Muscle layer of duodenum (tissue), 2 donors: Measurements from ENCODE around the gene EPS8.

Source experiments
- H3K27ac ChIP-seq: one replicate; pipeline ENCODE4 v1.7.0; 2013; ENCODE audit warnings: mild to moderate bottlenecking, low read length
- H3K27me3 ChIP-seq: one replicate; pipeline ENCODE4 v1.7.0; 2013; ENCODE audit warnings: low read depth, mild to moderate bottlenecking, control low read depth, low read length
- H3K36me3 ChIP-seq, 2 donors: one replicate each; pipeline ENCODE4 v1.7.0; 2013; ENCODE audit warnings: low read length in 2 of 2, control low read depth in 1 of 2, mild to moderate bottlenecking in 1 of 2; ENCODE audit not compliant: insufficient read depth in 2 of 2, control insufficient read depth in 1 of 2
- H3K4me1 ChIP-seq, 2 donors: one replicate each; pipeline ENCODE4 v1.7.0; 2013; ENCODE audit warnings: low read length in 2 of 2, mild to moderate bottlenecking in 2 of 2, control low read depth in 1 of 2, moderate library complexity in 1 of 2; ENCODE audit not compliant: insufficient read depth in 2 of 2, control insufficient read depth in 1 of 2
- H3K4me3 ChIP-seq, 2 donors: one replicate each; pipeline ENCODE4 v1.7.0; 2013; ENCODE audit warnings: low read length in 2 of 2, low read depth in 1 of 2, mild to moderate bottlenecking in 1 of 2
- H3K9me3 ChIP-seq, 2 donors: one replicate each; pipeline ENCODE4 v1.7.0; 2013; ENCODE audit warnings: low read length in 2 of 2, control low read depth in 1 of 2, mild to moderate bottlenecking in 1 of 2; ENCODE audit not compliant: control insufficient read depth in 1 of 2
- donor health status: healthy.

EPS8 gene

GRCh38 chr12:15662303-15662980, 126.7 kb downstream of the EPS8 start:
- H3K27me3 ChIP-seq, result no peaks in the 10 kb centered on the region
- H3K9me3 ChIP-seq, result no peaks in the 10 kb centered on the region
- no peak overlapping the region for H3K27ac ChIP-seq
- peaks cover 6 to 11% of the 10 kb centered on the region in 2 donors for H3K36me3 ChIP-seq
- no peaks in the 10 kb centered on the region for H3K4me1 ChIP-seq
- no peak overlapping the region for H3K4me3 ChIP-seq

- no peak overlapping the region for H3K27ac ChIP-seq
- peaks cover 13 to 16% of the 10 kb centered on the region in 2 donors for H3K36me3 ChIP-seq
- no peaks in the 10 kb centered on the region for H3K27me3 ChIP-seq
- no peak overlapping the region for H3K4me3 ChIP-seq
- H3K9me3 ChIP-seq, result no peaks in the 10 kb centered on the region
- no peaks in the 10 kb centered on the region for H3K4me1 ChIP-seq
Measured at GRCh38 chr12:15651371-15651770, 137.8 kb downstream of the EPS8 start.

GRCh38 chr12:15650399-15651128, 138.6 kb downstream of the EPS8 start:
- no peaks in the 10 kb centered on the region for H3K9me3 ChIP-seq

GRCh38 chr12:15649347-15649746, 139.8 kb downstream of the EPS8 start:
- H3K27ac ChIP-seq, result no peak overlapping the region
- H3K36me3 ChIP-seq, result peaks cover 10 to 17% of the 10 kb centered on the region in 2 donors
- H3K4me1 ChIP-seq, result no peaks in the 10 kb centered on the region
- H3K27me3 ChIP-seq, result no peaks in the 10 kb centered on the region
- H3K9me3 ChIP-seq, result no peaks in the 10 kb centered on the region
- H3K4me3 ChIP-seq, result no peak overlapping the region

More at GRCh38 chr12:15650399-15651128, 138.6 kb downstream of the EPS8 start:
- no peaks in the 10 kb centered on the region for H3K4me1 ChIP-seq
- no peak overlapping the region for H3K27ac ChIP-seq
- no peak overlapping the region for H3K4me3 ChIP-seq
- peaks cover 13 to 17% of the 10 kb centered on the region in 2 donors for H3K36me3 ChIP-seq
- H3K27me3 ChIP-seq, result no peaks in the 10 kb centered on the region

- H3K27me3 ChIP-seq, result no peaks in the 10 kb centered on the region
- H3K36me3 ChIP-seq, result peaks cover 10 to 17% of the 10 kb centered on the region in 2 donors
- no peak overlapping the region for H3K27ac ChIP-seq
- H3K4me3 ChIP-seq, result no peak overlapping the region
- no peaks in the 10 kb centered on the region for H3K9me3 ChIP-seq
- no peaks in the 10 kb centered on the region for H3K4me1 ChIP-seq
Measured at GRCh38 chr12:15648558-15648957, 140.6 kb downstream of the EPS8 start.

GRCh38 chr12:15646581-15646980, 142.6 kb downstream of the EPS8 start:
- Histone ChIP-seq H3K4me3 (no peak overlapping the region), H3K9me3 (no peaks in the 10 kb centered on the region), H3K27ac (no peak overlapping the region), H3K27me3 (no peaks in the 10 kb centered on the region), H3K36me3 (peaks cover 10 to 17% of the 10 kb centered on the region in 2 donors), H3K4me1 (no peaks in the 10 kb centered on the region)

- Histone ChIP-seq H3K27ac (no peak overlapping the region), H3K27me3 (no peaks in the 10 kb centered on the region), H3K4me1 (no peaks in the 10 kb centered on the region), H3K9me3 (no peaks in the 10 kb centered on the region), H3K36me3 (peaks cover 21 to 22% of the 10 kb centered on the region in 2 donors), H3K4me3 (no peak overlapping the region)
Measured at GRCh38 chr12:15644700-15645099, 144.5 kb downstream of the EPS8 start.

GRCh38 chr12:15638231-15638630, 151.0 kb downstream of the EPS8 start:
- no peak overlapping the region for H3K27ac ChIP-seq
- no peaks in the 10 kb centered on the region for H3K9me3 ChIP-seq
- no peaks in the 10 kb centered on the region for H3K27me3 ChIP-seq
- peaks cover 12 to 20% of the 10 kb centered on the region in 2 donors for H3K36me3 ChIP-seq
- no peak overlapping the region for H3K4me3 ChIP-seq
- no peaks in the 10 kb centered on the region for H3K4me1 ChIP-seq

GRCh38 chr12:15636060-15636890, 152.9 kb downstream of the EPS8 start:
- Histone ChIP-seq H3K4me1 (no peaks in the 10 kb centered on the region), H3K36me3 (peaks cover 12 to 20% of the 10 kb centered on the region in 2 donors), H3K27ac (no peak overlapping the region), H3K27me3 (no peaks in the 10 kb centered on the region), H3K9me3 (no peaks in the 10 kb centered on the region), H3K4me3 (no peak overlapping the region)

GRCh38 chr12:15634010-15634683, 155.0 kb downstream of the EPS8 start:
- Histone ChIP-seq H3K4me1 (peaks cover 0 to 7% of the 10 kb centered on the region in 2 donors), H3K4me3 (no peak overlapping the region), H3K36me3 (peaks cover 9 to 18% of the 10 kb centered on the region in 2 donors), H3K9me3 (no peaks in the 10 kb centered on the region), H3K27ac (no peak overlapping the region), H3K27me3 (no peaks in the 10 kb centered on the region)

GRCh38 chr12:15633201-15633600, 156.0 kb downstream of the EPS8 start:
- Histone ChIP-seq H3K9me3 (no peaks in the 10 kb centered on the region), H3K4me1 (peaks cover 4 to 13% of the 10 kb centered on the region in 2 donors), H3K36me3 (peaks cover 9 to 22% of the 10 kb centered on the region in 2 donors), H3K27me3 (no peaks in the 10 kb centered on the region), H3K4me3 (no peak overlapping the region), H3K27ac (no peak overlapping the region)
